SKM-1 treated with dmso at 0.1 percent for 144 hours (cell line): ENCODE measurements around the gene NAALADL2.
"Not testable (repeated sequence)": the region's sequence is repeated elsewhere in the genome, so short reads cannot be mapped to it uniquely, and the experiment has no call there.

Source experiments
- DNase-seq: peaks from one replicate; lab custom pipeline; 2025; ENCODE audit not compliant: unreplicated experiment; lab: John Stamatoyannopoulos, UW

NAALADL2 gene

DNA sequence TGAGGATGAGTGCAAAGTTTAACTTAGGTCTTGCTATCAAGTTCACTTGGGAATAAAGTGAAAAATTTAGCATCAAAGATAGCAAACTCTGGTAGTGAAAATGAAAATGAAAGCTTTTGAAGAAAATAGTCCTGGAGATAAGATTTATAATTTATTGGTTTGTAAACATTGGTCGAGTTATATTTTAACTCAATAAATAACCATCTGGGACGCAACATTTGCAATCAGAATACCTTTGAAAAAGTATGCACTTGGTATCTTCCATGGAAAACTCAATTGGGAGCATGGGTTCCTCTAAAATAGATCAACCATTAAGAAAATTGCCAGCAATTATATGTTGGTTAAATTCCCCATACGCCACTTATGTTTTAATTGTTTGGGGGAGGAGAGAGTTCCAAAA is 209.5 kb downstream of the NAALADL2 start:
- DNase-seq, result no peak

- no peak for DNase-seq
Observed at GRCh38 chr3:175070946-175071345, 211.8 kb downstream of the NAALADL2 start.

- DNase-seq, result no peak
Observed at GRCh38 chr3:175073219-175073905, 214.2 kb downstream of the NAALADL2 start.

DNA sequence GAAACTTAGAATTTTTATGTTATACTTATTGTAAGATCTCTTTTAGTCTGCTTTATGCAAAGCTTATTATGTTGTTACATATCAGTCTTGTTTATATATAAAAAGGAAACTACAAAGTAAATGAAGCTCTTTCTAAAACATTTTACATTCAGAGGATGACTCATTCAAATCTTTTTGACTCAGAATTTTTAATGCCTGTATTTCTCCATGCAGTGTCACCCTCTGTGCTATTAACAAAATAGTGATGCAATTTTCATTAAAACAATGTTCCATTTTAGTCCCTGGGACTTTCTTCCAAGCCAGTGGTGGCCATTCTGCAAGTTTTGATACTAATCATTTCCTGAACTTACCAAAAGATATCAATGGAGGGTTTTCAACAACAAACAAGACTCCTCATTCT is 216.1 kb downstream of the NAALADL2 start:
- DNase-seq, result no peak

GRCh38 chr3:175077216-175077615 is 218.1 kb downstream of the NAALADL2 start:
- no peak for DNase-seq

DNA sequence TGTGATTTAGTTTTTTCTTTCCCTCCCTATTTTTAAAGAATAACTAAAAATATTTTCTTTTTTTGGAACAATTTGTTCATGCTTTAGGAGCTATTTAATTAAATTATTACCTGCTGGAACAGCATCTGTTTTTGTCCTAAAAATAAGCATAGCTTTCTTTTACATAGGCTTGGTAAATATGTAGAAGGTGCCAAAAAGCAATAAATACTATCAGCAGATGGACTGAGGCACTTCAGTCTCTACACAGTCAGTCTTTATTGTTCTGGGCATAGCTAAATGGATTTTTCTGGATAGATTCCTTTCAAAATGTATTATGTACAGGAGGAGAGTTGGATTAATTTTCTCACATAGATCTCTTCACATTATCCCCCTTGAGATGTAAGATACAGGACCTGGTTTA is 223.5 kb downstream of the NAALADL2 start:
- no peak for DNase-seq

- DNase-seq, result not testable (repeated sequence)
Observed at GRCh38 chr3:175087128-175087527, 228.0 kb downstream of the NAALADL2 start.

DNA sequence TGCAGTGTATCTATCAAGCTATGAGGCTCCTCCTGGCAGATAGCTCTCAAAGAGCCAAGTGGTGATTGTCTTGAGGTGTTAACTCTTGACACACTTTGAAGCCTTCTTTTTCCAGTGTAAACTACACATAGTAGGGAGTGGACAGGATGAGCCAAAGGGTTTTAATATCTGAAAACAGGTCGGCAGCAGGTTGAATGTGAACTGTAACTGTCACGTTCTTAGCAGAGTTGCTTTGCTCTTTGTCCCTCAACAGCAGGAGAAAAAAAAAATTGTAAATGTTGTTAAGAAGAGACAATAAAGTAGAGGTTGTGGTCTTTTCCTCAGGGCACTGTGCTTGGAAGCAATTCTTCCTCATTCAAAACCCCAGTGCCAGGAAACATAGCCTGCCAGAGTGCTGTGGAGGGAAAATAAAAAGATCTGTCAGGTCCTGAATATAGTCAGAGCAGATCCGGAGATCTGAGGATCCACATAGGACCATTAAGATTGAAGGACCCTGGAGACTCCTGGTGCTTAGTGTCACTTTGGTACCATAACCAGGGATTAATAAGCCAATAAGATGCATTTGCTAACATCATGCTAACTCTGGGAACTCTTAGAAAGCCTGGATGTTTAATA is 229.7 kb downstream of the NAALADL2 start:
- no peak for DNase-seq

GRCh38 chr3:175091426-175092114 is 232.4 kb downstream of the NAALADL2 start:
- no peak for DNase-seq

- DNase-seq, result no peak
Observed at GRCh38 chr3:175093748-175094147, 234.6 kb downstream of the NAALADL2 start.

GRCh38 chr3:175094344-175094743 is 235.2 kb downstream of the NAALADL2 start:
- DNase-seq, result no peak

DNA sequence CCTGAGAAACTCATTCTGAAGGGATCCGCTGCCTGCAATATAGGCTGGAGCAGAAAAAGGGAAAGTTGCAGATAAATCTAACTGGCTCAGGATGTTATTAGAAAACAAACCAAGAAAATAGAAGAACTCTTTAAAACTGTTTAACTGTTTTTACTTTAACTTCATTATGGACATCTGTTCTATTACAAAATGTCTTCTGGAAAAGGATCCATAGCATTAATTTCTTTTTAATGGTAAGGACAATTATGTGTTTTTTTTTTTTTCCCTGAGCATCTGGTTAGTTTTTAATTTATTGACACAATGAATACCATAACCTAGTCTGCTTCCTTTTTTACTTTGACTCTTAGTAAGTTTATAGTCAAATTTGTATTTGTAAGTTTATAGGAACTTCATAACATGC is 239.5 kb downstream of the NAALADL2 start:
- DNase-seq, result no peak

DNA sequence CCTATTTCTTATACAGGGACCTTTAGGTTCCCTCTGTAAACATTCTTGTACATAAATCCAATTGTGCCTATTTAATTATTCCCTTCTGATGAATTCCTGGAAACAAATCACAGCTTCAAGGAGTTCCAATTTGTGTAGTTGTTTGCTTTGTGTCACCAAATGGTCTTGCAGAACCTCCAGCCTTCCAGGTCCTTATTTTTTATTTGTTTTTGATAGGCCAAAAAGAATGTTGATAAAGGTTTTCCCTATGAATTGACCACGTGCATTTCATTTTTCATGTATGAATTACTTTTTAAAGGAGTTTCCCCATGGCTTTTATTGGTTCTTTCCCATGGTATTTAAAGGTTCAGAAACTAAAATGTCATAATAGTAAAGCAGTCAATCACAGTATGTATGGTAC is 243.0 kb downstream of the NAALADL2 start:
- no peak for DNase-seq

- DNase-seq, result no peak
Observed at GRCh38 chr3:175103298-175103697, 244.2 kb downstream of the NAALADL2 start.

GRCh38 chr3:175105066-175105465 is 245.9 kb downstream of the NAALADL2 start:
- no peak for DNase-seq

GRCh38 chr3:175107231-175107630 is 248.1 kb downstream of the NAALADL2 start:
- DNase-seq, result no peak

- no peak for DNase-seq
Observed at GRCh38 chr3:175107995-175108394, 248.9 kb downstream of the NAALADL2 start.

- no peak for DNase-seq
Observed at GRCh38 chr3:175108613-175109151, 249.5 kb downstream of the NAALADL2 start.

DNA sequence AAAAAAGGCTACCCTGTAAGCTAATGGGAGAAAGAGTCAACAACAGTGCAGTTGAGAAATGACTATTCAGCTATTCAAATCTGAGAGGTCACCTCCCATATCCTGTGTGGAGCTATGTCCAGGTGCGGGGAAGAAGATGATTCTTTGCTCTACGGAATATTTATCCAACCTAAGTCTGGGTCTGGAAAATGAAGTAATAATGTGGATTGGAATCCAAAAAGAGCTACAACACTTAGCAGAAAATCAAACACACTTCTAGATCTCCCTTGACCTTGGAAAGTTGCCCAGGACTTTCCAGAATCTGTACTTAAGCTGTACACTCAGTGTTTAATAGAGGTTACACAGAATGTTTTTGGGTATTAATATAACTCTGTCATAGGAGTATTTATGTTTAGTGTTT is 251.9 kb downstream of the NAALADL2 start:
- no peak for DNase-seq

DNA sequence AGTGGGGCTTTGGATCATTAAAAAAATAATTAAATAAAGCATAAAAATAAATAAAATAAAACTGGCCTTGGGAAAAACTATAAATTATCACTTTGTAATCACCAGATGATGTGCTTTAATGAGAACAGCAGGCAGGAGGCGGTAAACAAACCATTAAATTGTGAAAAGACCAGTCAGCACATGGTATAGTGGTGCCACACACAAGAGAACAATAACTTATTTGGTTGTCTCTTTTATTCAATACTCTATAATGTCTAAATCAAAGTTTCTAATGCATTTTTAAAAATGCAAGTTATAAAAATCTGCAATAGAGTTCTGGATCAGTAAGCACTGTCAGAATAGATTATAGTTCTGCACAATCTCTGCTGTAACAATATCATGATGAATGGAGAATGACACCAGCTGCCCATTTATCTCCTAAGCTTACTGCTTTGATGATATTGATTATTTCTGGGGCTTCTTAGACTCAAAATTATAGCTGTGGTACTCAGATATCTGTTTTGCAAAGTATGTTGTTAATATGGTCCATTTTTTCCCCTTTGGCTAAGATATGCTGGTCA is 259.3 kb downstream of the NAALADL2 start:
- no peak for DNase-seq

DNA sequence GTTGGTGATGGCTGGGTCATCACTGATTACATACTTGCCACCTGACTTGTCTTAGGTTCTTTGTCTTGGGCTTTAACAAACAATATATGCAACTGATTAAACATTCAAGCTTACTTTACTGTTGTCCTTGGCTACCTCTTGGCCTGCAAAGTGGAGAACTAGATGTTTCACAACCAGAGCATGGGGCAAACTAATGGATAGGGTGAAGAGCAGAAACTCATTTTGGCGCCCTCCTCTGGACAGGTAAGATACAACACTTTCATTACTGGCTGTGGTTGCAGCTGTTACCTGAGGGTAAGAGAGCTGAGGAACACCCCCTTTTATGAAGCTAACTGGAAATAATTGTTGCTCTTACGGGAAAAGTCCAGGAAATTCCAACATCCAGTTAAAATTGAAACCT is 262.1 kb downstream of the NAALADL2 start:
- no peak for DNase-seq
